Measurements from ENCODE around the gene GDA.

DNA sequence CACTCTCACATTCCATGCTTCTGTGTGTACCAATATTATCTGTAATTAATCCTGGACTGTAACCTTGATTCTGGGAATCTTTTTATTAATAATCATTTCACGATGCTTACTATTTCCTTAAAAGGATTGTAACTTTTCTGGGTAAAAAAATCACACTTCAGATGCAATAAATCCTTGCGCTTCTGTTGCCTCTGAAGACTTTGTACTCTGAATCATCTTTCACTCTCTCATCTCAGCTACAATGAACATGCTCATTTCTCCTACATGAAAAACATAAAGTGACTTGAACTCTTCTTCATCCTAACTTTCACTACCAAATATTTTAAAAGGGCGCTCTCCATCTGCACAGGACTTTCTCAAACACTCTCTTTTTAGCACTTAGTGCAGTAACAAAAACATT, 50.0 kb downstream of the GDA start:
- no peak for TF ChIP-seq EZH2 (optimal IDR thresholded peaks at IDR 0.05; ENCODE audit: low read depth, low read length)
- TF ChIP-seq, protein P1, sequence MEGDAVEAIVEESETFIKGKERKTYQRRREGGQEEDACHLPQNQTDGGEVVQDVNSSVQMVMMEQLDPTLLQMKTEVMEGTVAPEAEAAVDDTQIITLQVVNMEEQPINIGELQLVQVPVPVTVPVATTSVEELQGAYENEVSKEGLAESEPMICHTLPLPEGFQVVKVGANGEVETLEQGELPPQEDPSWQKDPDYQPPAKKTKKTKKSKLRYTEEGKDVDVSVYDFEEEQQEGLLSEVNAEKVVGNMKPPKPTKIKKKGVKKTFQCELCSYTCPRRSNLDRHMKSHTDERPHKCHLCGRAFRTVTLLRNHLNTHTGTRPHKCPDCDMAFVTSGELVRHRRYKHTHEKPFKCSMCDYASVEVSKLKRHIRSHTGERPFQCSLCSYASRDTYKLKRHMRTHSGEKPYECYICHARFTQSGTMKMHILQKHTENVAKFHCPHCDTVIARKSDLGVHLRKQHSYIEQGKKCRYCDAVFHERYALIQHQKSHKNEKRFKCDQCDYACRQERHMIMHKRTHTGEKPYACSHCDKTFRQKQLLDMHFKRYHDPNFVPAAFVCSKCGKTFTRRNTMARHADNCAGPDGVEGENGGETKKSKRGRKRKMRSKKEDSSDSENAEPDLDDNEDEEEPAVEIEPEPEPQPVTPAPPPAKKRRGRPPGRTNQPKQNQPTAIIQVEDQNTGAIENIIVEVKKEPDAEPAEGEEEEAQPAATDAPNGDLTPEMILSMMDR (IDR thresholded peaks at IDR 0.05; ENCODE audit: low read length), result no peak
- no peak for TF ChIP-seq EZH2phosphoT487 (IDR thresholded peaks at IDR 0.05; ENCODE audit: low read length)
